HCT116 (cell line): ENCODE measurements around the gene IQCK. TPM values are rescaled to one million over a fixed set of nuclear protein-coding genes. Genes with fewer than 3 reads are reported as not detected.

Experiments used
- ATAC-seq: fragments of 200-7000 bp; cut with Tn5 transposase; 2 replicates; pipeline ENCODE4 v1.9.1; 2020; ENCODE audit warnings: mild to moderate bottlenecking, moderate library complexity
- BruUV-seq: library from RNA; stranded (reverse); fragments of 400-500 nt; replicated peaks from 2 replicates; lab custom pipeline; 2021; lab: Mats Ljungman, UMichigan
- CTCF ChIA-PET: fragments of 300-600 bp; sonication (Branson Sonifier 250); formaldehyde crosslinking; loops from one replicate; lab custom pipeline; 2021; ENCODE audit warnings: antibody characterized with exemption; lab: Charles Lee
- POLR2A ChIA-PET: fragments of 300-600, 350-600 bp; sonication (Branson Sonifier 250); formaldehyde crosslinking; loops from one replicate; lab custom pipeline; 2021; ENCODE audit warnings: antibody characterized with exemption; lab: Charles Lee
- RAD21 ChIA-PET, 2 experiments: fragments of 300-600 bp; sonication (Branson Sonifier 250); formaldehyde crosslinking; loops; one replicate each; lab custom pipeline; 2023; ENCODE audit warnings: low total read pairs in 2 of 2; ENCODE audit not compliant: uncharacterized antibody in 2 of 2, unreplicated experiment in 2 of 2, low non-redundant PET in 1 of 2; lab: Charles Lee
- DNase-seq: peaks from one replicate; pipeline ENCODE4 v3.0.0-alpha.2; 2010; ENCODE audit warnings: low read depth, low spot score
- H2AFZ ChIP-seq: fragments of 200-600 bp; shearing (Covaris generic), sonication (generic); 2 replicates; pipeline ENCODE4 v1.6.1; 2017; ENCODE audit warnings: low read depth, mixed run types, mixed read lengths, antibody characterized with exemption, low read length; ENCODE audit not compliant: poor library complexity, severe bottlenecking
- H3K27ac ChIP-seq: 2 replicates; pipeline ENCODE4 v1.5.1; 2012; ENCODE audit warnings: low read depth, low read length
- H3K27me3 ChIP-seq: fragments of 200-600 bp; sonication (generic); 2 replicates; pipeline ENCODE4 v1.6.1; 2016; ENCODE audit warnings: mixed run types, low read length, mixed read lengths; ENCODE audit not compliant: insufficient read depth
- H3K36me3 ChIP-seq, 2 experiments: fragments of 200-500 bp in 1 of 2; fragments of 200-600 bp in 1 of 2; sonication (Bioruptor generic) in 1 of 2; sonication (generic) in 1 of 2; 2 replicates each; pipeline versions ENCODE4 v1.5.1 to v1.6.1; 2014 to 2016; ENCODE audit warnings: low read length in 2 of 2, inconsistent platforms in 1 of 2, mixed read lengths in 1 of 2, mixed run types in 1 of 2; ENCODE audit not compliant: insufficient read depth in 2 of 2, control insufficient read depth in 1 of 2
- H3K4me1 ChIP-seq, 2 experiments: fragments of 200-600 bp in 1 of 2; sonication (generic) in 1 of 2; 2 replicates each; pipeline versions ENCODE4 v1.5.1 to v1.6.1; 2012 to 2017; ENCODE audit warnings: low read length in 2 of 2, inconsistent platforms in 1 of 2, mild to moderate bottlenecking in 1 of 2, mixed read lengths in 1 of 2, mixed run types in 1 of 2, moderate library complexity in 1 of 2; ENCODE audit not compliant: insufficient read depth in 2 of 2, control insufficient read depth in 1 of 2
- H3K4me2 ChIP-seq: fragments of 200-600 bp; sonication (generic); 2 replicates; pipeline ENCODE4 v1.6.1; 2017; ENCODE audit warnings: mixed run types, low read length, mixed read lengths
- H3K4me3 ChIP-seq, 2 experiments: fragments of 200-600 bp in 1 of 2; sonication (generic) in 1 of 2; replicated peaks in 1 of 2; 2 replicates each; pipeline ENCODE4 v1.5.1; 2011 to 2016; ENCODE audit warnings: low read length in 2 of 2, control low read depth in 1 of 2, low read depth in 1 of 2, mild to moderate bottlenecking in 1 of 2, mixed read lengths in 1 of 2, mixed run types in 1 of 2
- H3K79me2 ChIP-seq: fragments of 200-600 bp; sonication (generic); 2 replicates; pipeline ENCODE4 v1.6.1; 2017; ENCODE audit warnings: mild to moderate bottlenecking, mixed run types, low read length, moderate library complexity, mixed read lengths; ENCODE audit not compliant: insufficient read depth
- H3K9ac ChIP-seq: fragments of 200-600 bp; sonication (generic); 2 replicates; pipeline ENCODE4 v1.6.1; 2016; ENCODE audit warnings: low read length, mixed read lengths
- H3K9me2 ChIP-seq: fragments of 200-600 bp; sonication (generic), shearing (Covaris generic); 2 replicates; pipeline ENCODE4 v1.6.1; 2017; ENCODE audit warnings: mixed run types, mild to moderate bottlenecking, moderate library complexity; ENCODE audit not compliant: insufficient read depth
- H3K9me3 ChIP-seq, 2 experiments: fragments of 200-500 bp in 1 of 2; fragments of 200-600 bp in 1 of 2; sonication (Bioruptor generic) in 1 of 2; sonication (generic) in 1 of 2; 2 replicates each; pipeline ENCODE4 v1.6.1; 2014 to 2017; ENCODE audit warnings: low read length in 2 of 2, mixed read lengths in 2 of 2, inconsistent platforms in 1 of 2, low read depth in 1 of 2, mild to moderate bottlenecking in 1 of 2, mixed run types in 1 of 2, moderate library complexity in 1 of 2; ENCODE audit not compliant: control insufficient read depth in 1 of 2, insufficient read depth in 1 of 2
- H4K20me1 ChIP-seq: fragments of 200-600 bp; sonication (generic), shearing (Covaris generic); 2 replicates; pipeline ENCODE4 v1.6.1; 2017; ENCODE audit warnings: mixed run types, mild to moderate bottlenecking, moderate library complexity; ENCODE audit not compliant: insufficient read depth
- ATF3 ChIP-seq: IDR thresholded peaks from 2 replicates; pipeline ENCODE4 v1.6.1; 2012
- CBX3 ChIP-seq: IDR thresholded peaks from 2 replicates; pipeline ENCODE4 v1.6.1; 2012; ENCODE audit warnings: low read depth
- CTCF ChIP-seq, 3 experiments: fragments of 200-600 bp in 1 of 3; sonication (generic) in 1 of 3; IDR thresholded peaks in 2 of 3; conservative IDR thresholded peaks in 1 of 3; 2 replicates each; pipeline ENCODE4 v1.5.1; 2012 to 2017; ENCODE audit warnings: low read depth in 2 of 3, low read length in 2 of 3, antibody characterized with exemption in 1 of 3, borderline replicate concordance in 1 of 3, control low read depth in 1 of 3, mild to moderate bottlenecking in 1 of 3, mixed read lengths in 1 of 3, mixed run types in 1 of 3, moderate library complexity in 1 of 3; ENCODE audit not compliant: insufficient read depth in 1 of 3
- EGR1 ChIP-seq: IDR thresholded peaks from 2 replicates; pipeline ENCODE4 v1.6.1; 2012; ENCODE audit warnings: low read depth
- ELF1 ChIP-seq: IDR thresholded peaks from 2 replicates; pipeline ENCODE4 v1.6.1; 2012; ENCODE audit warnings: low read depth, borderline replicate concordance
- EZH2 ChIP-seq: fragments of 200-600 bp; sonication (generic); IDR thresholded peaks from 2 replicates; pipeline ENCODE4 v1.6.1; 2017; ENCODE audit warnings: antibody characterized with exemption, mixed run types
- EZH2phosphoT487 ChIP-seq: fragments of 200-600 bp; IDR thresholded peaks from 2 replicates; pipeline ENCODE4 v1.6.1; 2018; ENCODE audit warnings: antibody characterized with exemption, borderline replicate concordance
- FOSL1 ChIP-seq: IDR thresholded peaks from 2 replicates; pipeline ENCODE4 v1.6.1; 2012; ENCODE audit warnings: low read depth
- JUND ChIP-seq: IDR thresholded peaks from 2 replicates; pipeline ENCODE4 v1.6.1; 2012
- MAX ChIP-seq: IDR thresholded peaks from 2 replicates; pipeline ENCODE4 v1.6.1; 2012
- POLR2A ChIP-seq: IDR thresholded peaks from 2 replicates; pipeline ENCODE4 v1.7.0; 2011; ENCODE audit warnings: borderline replicate concordance; ENCODE audit not compliant: insufficient read depth, insufficient read length; ENCODE audit errors: extremely low read depth
- RAD21 ChIP-seq: IDR thresholded peaks from 2 replicates; pipeline ENCODE4 v1.6.1; 2012; ENCODE audit warnings: low read depth, mild to moderate bottlenecking
- REST ChIP-seq: IDR thresholded peaks from 2 replicates; pipeline ENCODE4 v1.6.1; 2012; ENCODE audit warnings: low read depth
- SP1 ChIP-seq: IDR thresholded peaks from 2 replicates; pipeline ENCODE4 v1.6.1; 2012; ENCODE audit warnings: low read depth
- SRF ChIP-seq: IDR thresholded peaks from 2 replicates; pipeline ENCODE4 v1.6.1; 2012; ENCODE audit warnings: low read depth
- TCF7L2 ChIP-seq: IDR thresholded peaks from 2 replicates; pipeline ENCODE4 v1.7.0; 2011; ENCODE audit warnings: borderline replicate concordance, inconsistent platforms; ENCODE audit not compliant: insufficient read depth, insufficient read length; ENCODE audit errors: extremely low read depth
- YY1 ChIP-seq: IDR thresholded peaks from 2 replicates; pipeline ENCODE4 v1.6.1; 2011; ENCODE audit warnings: low read length, low read depth, moderate library complexity, mild to moderate bottlenecking; ENCODE audit not compliant: insufficient replicate concordance; ENCODE audit errors: extremely low read depth
- ZFX ChIP-seq: fragments of 450-650 bp; IDR thresholded peaks from 2 replicates; pipeline ENCODE4 v1.6.1; 2017
- ZNF274 ChIP-seq: fragments of 200-500 bp; sonication (Bioruptor generic); IDR thresholded peaks from 2 replicates; pipeline ENCODE4 v1.6.1; 2014; ENCODE audit warnings: mild to moderate bottlenecking, low read depth, low read length, inconsistent platforms
- intact Hi-C: fragments of 100-400 bp; cut with micrococcal nuclease; formaldehyde crosslinking; loops from 2 replicates; pipeline ENCODE4 v1.10.0; 2022
- total RNA-seq: library from RNA; stranded (reverse); gene quantifications from one replicate; pipeline ENCODE4 v1.2.1, GENCODE V29; 2021; ENCODE audit not compliant: unreplicated experiment

Gene IQCK
- total RNA-seq, 1 experiment from 2014 or later, result 11.8 TPM

- CTCF ChIA-PET, result no interaction called here
- Histone ChIP-seq H3K9ac (no peak overlapping the region), H3K9me3 (no peaks in the 10 kb centered on the region), H3K27ac (no peak overlapping the region), H3K36me3 (no peaks in the 10 kb centered on the region), H3K4me1 (no peaks in the 10 kb centered on the region), H2AFZ (no peak overlapping the region), H3K4me2 (no peak overlapping the region), H4K20me1 (no peaks in the 10 kb centered on the region), H3K9me2 (no peaks in the 10 kb centered on the region), H3K4me3 (no peak overlapping the region), H3K27me3 (no peaks in the 10 kb centered on the region), H3K79me2 (no peaks in the 10 kb centered on the region)
- POLR2A ChIA-PET, result no interaction called here
- RAD21 ChIA-PET, result no interaction called here
- TF ChIP-seq ZNF274 (no peak), FOSL1 (no peak), MAX (no peak), EZH2 (no peak), ELF1 (no peak), EGR1 (no peak), CBX3 (no peak), SRF (no peak), POLR2A (no peak), ATF3 (no peak), RAD21 (no peak), REST (no peak), TCF7L2 (no peak), SP1 (no peak), EZH2phosphoT487 (no peak), ZFX (no peak), YY1 (no peak), CTCF (IDR thresholded peaks at IDR 0.05 in 2 of 3, conservative IDR thresholded peaks at IDR 0.05 in 1 of 3; ENCODE audit: borderline replicate concordance in 1 of 3, insufficient read depth in 1 of 3, low read depth in 2 of 3, low read length in 2 of 3) (no peak), JUND (no peak)
- DNase-seq (no peak), ATAC-seq (no peak)
- BruUV-seq, result no TSS peak
- intact Hi-C loops, result no loop called here
These were observed 31.6 kb downstream of the IQCK start for GRCh38 chr16:19749571-19750080.
